HG03108 (cell line): ENCODE measurements around the gene VPS8.
A peak's percentile ranks its signal among the peaks of the same experiment; 100 is the strongest.
"Not testable (repeated sequence)": the region's sequence is repeated elsewhere in the genome, so short reads cannot be mapped to it uniquely, and the experiment has no call there.

Experiments used
- ATAC-seq: cut with Tn5 transposase; IDR thresholded peaks from one replicate; pipeline ENCODE4 v1.9.1; 2021; ENCODE audit warnings: moderate library complexity; ENCODE audit not compliant: unreplicated experiment

The VPS8 gene

DNA sequence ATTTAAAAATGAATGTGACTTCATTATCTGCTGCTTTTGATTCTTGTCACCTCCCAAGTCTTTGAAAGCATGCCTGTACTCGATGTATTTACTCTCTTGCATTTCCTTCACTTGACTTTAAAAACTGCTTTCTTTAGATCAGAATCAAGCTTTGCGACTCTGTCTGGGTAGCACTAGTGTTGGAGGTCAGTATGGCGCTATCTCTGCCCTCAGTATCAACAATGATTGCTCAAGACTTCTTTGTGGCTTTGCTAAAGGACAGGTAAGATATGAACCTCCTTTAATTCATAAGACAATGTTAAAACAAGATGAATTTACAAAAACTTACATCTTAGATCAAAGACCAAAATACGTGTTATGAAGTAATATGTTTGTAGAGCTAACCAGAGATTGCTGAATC, 37.0 kb downstream of the VPS8 start:
- ATAC-seq: no peak

DNA sequence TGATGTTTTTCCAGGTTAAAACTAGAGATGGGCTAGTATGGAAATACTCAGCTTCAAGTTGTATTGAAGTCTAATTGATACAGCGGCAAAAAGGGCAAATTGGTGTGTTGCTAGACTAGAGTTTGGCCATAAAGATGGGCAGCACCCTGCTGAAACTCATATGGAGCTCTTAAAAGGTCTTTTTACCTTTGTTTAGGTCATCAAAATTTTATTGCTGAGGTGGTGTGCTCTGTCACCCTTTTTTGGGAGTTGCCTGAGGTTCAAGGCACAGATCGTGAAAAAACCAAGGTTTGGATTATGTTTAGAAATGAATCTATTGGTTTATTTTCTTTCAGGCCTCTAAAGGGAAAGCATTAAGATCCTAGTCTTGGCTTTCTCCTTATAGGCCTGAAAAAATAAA, 38.2 kb downstream of the VPS8 start:
- no peak for ATAC-seq

DNA sequence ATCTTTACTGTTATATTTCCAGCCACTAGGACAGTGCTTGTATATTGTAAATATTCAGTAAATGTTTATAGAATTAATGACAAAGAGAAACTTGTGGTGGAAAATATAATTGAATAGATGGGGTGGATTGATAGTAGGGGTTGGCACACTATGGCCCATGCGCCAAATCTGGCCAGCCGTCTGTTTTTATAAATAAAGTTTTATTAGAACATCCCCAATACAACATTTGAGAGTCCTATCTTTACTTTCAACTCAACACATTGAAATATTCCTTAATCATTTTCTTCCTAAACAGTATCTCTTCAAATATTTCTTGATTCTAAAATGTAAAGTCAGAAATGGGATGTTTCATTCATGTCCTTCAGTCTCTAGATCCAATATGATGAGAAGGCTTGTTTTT, 45.1 kb downstream of the VPS8 start:
- ATAC-seq: no peak

DNA sequence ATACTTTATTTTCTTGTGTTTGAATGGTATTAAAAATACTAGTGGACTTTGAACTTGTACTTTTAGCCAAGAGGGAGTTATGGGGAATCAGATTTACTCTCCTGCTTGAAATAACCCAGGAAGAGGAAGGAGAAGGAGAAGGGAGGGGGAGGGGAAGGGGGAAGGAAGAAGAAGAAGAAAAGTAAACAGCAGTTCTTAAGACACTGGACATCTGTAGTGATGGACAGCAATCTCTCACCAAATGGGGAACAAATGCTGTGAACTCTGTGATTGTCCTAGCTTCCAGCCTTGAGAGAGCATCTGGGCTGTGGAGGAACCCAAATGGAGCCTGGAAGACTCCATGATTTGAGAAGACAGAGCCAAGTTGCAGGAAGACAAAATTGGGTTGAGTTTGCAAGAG, 52.0 kb downstream of the VPS8 start:
- ATAC-seq: no peak

DNA sequence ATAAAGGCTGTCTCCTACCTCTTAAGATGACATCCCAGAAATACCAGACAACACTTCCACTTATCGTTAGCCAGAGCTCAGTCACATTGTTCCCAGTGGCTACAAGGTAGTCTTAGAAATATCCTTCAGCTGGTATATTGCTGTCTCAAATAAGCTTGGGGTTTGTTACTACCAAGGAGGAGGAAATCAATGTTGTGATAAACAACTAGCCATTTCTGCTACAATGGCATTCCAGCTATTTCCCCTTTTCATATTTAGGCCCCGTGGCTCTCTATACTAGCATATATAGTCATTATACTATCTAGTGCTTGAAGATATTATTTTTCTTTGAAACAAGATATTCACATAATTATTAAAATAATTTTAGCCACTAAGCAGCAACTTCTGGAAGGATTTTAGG, 56.5 kb downstream of the VPS8 start:
- ATAC-seq: no peak

DNA sequence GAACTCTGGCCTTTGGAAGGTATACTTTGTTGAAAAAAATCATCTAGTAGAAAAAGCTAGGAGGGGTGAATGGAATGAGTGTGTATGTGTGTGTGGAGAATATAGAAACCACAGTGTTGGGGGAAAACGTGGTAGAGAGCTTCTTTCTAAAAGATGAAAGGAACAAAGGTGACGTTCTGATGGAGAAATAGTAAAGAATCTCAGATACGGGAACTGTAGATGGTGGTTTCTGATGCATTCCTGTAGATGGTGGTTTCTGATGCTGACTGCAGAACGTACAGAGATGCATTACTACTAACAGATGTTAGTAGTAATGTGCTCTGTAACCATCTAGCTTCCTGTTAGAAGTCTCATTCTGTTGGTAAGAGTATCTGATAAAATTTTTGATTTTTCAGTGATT, 60.2 kb downstream of the VPS8 start:
- ATAC-seq: no peak

DNA sequence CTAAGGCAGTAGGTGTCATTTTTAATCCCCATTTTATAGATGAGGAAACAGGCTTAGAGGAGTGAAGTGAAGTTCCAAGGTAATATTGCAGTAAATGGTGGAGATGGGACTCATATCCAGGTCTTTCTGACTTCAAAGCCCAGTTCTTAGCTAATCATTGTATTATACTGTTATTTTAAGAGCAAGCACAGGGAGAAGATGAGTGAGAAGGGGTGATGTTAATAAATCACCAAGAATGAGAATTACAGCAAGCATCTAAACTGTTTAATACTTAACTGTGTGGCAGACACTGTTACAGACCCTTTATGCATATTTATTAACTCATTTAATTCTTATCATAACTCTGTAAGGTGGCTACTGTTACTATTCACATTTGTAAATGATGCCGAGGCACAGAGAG, 61.2 kb downstream of the VPS8 start:
- no peak for ATAC-seq

DNA sequence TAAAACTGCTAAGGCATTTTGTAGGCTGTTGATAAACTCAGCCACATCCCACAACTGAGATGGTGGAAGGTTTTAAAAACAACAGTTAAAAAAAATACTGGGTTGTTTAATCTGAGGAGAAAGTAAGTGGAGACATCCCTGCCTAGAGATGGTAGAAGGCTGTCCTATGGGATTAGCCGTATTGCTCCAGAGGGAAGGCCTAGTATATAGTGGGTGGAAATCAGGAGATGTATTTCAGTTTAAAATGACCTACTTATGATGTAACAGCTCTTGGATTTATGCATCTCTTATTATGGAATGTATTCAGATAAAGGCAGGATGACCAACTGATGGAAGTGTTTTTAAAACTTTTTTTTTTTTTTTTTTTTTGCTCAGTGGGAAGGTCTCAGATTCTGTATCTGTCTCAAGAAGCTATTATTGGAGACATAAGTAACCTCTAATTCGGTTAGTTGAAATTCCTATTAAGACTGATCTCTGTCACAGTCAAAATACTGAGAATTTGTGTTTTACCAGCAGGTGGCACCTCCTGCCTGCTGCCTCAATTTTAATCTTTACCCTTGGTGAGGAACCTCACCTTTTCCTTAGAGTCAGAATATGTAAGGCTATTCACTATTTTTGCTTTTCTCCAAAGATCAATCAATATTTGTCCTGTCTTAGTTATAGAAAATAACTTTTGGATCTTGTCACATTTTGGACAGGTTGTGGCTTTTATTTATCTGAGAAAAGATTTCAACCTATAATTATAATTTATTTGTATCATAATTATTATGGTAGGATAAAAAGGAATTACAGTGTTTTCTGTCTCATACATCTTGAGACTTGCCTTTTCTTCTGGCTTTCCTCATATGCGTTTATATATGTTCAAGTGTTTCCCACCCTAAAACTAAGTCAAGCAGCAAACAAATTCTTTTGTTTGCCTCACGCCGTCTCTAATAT, 63.0 kb downstream of the VPS8 start:
- ATAC-seq: no peak

DNA sequence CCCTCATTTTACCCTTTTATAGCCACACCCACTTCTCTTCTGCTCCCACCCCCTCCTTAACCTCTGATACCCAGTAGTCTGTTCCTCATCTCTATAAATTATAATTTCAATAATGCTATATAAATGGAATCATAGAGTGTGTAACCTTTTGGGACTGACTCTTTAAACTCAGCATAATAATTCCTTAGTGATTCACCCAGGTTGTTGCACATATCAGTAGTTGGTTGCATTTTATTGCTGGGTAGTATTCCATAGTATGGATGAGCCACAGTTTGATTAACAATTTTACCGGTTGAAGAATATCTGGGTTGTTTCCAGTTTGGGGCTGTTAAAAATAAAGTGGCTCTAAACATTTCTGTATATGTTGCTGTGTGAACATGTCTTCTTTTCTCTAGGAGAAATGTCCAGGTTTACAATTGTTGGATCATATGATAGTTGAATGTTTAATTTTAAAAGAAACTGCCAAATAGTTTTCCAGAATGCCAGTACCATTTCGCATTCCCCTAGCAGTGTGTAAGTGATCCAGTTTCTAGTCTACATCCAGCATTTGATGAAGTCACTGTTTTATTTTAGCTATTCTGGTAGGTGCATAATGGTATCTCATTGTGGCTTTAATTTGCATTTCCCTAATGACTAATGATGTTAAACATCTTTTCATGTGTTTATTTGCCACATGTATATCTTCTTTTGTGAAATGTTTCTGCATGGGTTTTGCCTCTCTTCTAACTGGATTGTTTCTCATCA, 68.5 kb downstream of the VPS8 start:
- ATAC-seq: no peak

DNA sequence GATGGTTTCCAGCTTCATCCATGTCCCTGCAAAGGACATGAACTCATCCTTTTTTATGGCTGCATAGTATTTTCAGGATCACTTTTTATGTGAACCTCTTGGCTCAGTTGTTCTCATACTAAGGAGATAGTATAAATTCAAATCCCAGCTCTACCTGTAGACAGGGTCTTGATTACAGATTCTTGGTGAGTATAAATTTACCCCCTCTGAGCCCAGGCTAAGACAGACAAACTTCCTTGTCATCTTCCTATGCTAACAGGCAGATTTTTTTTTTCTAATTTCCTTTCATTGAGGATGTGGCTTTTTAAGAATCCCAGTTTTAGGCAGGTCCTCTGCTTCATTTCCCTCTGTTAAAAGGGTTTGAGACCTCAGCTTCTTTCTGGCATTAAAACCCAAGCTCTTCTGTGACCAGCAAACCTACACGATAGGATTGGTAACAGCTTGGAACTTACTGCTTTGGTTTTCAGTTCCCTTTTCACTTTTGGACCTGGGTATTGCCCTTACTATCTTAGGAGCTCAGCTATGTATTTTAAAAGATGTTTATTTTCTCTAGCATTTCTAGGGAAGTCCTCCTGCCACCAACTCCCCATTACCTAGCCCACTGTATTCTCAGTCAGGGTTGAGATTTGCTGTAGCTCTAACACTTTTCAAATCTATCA, 72.5 kb downstream of the VPS8 start:
- ATAC-seq: peak; percentile 97

DNA sequence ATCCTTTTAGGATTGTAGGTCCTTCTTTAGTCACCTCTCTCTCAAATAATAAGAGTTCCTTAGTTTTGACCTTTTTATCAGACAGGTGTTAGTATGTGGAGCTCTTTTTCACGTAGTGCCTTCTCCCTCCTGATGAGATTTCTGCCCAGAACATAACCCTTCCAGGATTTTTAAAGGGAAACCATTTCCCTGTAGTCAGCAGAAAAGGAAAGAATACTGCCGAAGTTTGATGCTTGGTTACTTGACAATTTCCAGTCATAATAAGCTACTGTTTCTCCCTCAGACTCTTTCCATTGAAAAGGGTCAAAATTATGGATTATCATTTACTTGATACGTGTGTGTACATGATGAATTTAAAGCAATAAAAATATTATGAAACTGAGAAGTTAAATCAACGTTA, 73.1 kb downstream of the VPS8 start:
- no peak for ATAC-seq

DNA sequence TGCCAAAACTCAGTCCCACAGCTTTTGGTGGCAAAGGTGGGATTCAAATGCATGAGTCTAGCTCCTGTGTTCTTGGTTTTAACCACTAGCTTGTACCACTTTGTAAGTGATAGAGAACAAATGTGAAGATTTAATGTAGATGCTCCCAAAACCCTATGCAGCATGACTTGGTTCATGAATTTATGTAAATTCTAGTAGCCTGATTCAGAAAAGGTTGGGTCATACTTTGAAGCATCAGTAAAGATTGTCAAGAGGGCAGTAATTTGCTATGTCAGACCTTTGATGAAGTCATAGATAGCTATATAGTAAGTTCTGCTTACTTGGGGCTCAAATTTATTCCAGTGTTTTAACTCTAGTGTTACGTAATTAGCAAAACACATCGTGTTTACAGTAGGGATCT, 75.6 kb downstream of the VPS8 start:
- no peak for ATAC-seq

DNA sequence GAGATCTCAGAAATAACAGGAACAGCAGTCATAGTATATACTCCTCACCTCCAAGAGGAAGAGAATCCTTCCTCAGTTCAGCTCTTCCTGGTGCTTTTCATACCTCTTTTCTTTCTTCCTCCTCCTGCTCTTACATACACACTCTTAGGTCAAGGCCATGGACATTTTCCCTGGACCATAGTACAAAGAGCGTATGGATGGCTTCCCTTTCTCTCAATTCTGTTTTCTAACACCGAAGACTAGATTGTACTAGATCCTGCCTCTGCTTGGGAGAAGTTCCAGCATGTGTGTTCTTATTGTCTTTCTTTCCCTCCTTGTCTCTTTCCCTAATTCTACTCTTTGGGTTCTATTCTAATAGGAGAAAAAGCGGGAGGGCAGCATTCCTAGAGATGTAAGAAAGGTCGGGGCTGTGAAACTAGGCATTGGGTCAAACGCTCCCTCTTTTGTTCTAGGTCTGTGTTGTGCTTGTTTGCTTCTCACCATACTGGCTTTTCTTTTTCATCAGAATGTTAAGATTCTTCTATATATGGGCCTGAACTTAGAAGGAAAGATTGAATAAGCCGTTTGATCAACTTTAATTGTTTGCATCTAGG, 77.4 kb downstream of the VPS8 start:
- no peak for ATAC-seq

DNA sequence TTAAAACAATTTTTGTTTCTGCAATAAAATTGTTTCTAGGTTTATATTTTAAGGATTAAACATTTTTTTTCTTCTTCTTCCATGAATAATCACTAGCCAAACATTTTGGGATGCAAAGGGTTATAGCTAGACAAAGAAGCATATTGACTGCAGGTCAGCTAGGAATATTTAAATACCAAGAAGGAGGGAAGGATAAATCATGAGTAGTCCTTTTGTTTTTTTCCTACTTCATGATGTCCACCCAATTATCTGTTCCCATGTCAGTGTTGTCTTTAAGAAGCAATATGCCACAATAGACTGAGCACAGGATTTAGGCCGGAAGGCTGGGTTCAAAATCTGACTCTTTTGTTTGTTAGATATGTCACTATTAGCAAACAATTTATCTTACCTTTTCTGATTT, 82.1 kb downstream of the VPS8 start:
- ATAC-seq: no peak

DNA sequence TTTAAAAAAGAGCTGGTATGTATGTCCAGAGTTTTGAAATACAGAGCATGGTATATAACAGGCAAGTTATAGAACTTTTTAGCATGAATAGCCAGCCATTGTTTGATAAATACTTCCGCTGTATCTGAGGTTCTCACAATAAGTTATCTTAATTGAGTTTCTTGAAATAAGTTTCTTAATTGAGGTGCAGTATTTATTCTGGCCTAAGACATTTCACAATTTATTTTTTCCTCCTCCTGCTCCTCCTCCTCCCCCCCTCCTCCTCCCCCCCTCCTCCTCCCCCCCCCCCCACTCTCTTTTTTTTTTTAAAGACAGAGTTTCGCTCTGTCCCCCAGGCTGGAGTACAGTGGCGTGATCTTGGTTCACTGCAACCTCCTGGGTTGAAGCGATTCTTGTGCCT, 83.4 kb downstream of the VPS8 start:
- ATAC-seq: no peak

DNA sequence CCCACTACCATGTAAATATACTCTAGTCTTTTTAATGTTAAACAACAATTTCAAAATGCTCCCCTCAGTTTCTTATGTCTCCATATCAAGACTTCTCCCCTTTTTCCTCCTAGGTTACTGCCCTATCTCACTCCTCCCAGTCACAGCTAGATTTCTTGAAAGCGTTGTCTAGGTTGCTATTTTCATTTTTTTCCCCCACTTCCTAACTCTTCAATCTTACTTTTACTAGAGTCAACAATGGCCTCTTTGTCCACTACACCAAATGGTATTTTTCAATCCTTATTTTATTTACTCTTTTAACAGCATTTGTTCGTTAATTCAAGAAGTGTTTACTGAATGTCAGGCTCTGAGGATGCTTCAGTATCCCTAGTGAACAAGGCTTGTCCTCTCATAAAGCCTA, 84.4 kb downstream of the VPS8 start:
- no peak for ATAC-seq

DNA sequence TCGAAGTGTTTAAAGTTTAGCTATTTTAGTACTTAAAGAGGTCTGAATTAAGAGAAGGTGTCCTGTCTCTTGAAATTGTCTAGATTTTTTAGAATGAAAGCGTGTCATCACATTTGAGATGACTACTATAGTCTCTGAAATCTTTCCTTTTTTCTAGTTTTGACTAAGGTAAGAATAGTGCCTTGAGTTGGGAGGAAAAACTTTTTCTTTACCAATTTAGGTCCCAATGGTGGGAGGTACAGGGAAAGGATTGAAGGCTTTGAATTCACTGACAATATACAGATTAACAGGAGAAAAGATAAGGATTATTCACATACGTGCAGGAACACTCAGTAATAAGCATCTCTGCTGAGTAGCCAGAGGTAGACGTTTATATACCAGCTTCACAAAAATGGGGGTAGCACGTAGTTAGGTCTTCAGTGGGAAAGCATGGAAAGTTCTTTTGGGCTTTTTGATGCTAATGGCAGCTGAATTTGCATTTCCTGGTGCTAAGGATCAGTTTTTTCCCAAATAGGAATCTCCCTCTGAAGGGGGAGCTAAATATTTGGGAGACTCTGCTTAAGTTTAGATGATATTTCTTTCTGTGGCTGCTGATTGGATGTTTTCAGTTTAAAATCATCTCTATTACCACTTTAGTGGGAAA, 88.1 kb downstream of the VPS8 start:
- no peak for ATAC-seq

DNA sequence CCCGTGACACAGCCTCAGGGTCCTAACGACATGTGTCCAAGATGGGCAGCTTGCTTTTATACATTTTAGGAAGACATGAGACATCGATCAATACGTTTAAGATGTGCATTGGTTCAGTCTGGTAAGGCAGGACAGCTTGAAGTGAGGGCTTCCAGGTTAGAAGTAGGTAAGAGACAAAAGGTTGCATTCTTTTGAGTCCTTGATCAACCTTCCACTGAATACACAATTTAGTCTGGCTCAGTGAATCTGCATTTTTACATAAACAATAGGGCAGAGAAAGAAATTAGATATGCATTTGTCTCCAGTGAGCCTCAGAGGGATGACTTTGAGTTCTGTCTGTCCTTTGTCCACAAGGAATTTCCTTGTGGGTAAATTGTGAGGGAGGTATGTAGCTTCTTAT, 95.1 kb downstream of the VPS8 start:
- not testable (repeated sequence) for ATAC-seq

DNA sequence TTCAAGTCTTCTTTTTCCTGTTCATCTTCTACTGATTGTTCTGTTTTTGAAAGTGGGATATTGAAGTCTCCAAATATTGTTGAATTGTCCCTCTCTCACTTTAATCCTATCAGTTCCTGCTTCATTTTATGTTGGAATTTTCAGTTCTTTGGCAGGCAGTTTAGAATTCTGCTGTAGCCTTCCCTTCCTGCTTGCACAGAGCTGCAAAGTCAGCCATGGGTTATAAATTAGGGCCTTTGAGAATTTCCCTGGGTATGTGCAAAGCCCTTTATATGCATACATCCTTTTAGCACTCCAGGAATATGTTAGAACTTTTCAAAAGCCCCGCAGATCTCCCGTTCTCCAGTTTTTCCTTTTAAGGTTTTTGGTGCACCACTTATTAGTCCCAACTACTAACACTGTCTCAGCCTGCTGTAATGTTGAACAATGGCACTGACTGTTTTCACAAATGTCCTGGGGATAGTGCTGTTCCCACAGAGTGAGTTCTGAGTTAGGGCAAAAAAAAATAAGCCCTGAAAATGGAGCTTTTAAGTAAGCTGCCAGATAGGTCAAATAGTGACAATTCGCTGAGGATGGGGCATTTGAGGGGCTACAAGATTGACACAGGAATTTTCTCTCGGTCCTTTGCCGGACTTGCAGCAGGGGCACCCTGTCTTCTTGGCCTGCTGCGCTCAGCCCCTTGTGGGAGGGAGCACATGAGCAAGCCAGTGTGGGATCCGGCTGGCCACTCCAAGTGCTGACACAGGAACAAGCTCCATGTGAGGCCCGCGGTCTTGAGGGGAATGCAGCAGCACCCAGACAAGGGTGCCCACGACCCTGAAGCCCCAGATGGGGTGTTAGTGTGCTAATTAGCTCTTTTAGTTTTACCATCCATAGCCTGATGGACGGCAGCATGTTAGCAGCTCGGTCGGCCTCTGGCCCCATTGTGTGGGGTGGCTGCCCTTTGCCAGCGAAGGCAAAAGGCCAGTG, 96.0 kb downstream of the VPS8 start:
- ATAC-seq: no peak

DNA sequence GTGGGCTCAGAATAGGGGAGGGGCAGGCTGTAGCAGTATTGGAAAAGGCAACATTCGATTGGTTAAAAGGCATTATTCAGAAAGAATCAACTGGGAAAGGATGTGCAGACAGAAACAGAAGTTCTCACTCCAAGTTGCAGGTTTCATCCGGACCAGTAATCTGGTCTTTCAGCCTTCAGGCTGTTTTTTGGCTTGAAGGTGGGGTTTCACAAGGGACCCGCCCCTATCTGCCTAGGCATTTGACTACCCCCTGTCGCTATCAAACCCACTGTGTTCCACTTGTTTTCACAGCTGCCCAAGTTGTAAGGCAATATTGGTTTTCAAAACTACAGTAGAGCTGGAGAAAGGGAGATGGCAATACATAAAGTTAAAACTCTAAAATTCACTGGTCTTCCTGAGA, 96.9 kb downstream of the VPS8 start:
- ATAC-seq: no peak
